H1 (cell line): Measurements from ENCODE around the gene TWIST1. TPM values are rescaled to one million over a fixed set of nuclear protein-coding genes. Genes with fewer than 3 reads are reported as not detected.

Experiments used
- BRCA1 ChIP-seq: IDR thresholded peaks from 2 replicates; pipeline ENCODE4 v1.6.1; 2012; ENCODE audit warnings: low read depth, low read length, improper control_type of control experiment
- CBX8 ChIP-seq: fragments of 300-800, 300-1000 bp; sonication (generic); IDR thresholded peaks from 2 replicates; pipeline ENCODE4 v1.7.1; 2016; ENCODE audit warnings: low read depth, low read length, borderline replicate concordance
- CHD2 ChIP-seq: IDR thresholded peaks from 2 replicates; pipeline ENCODE4 v1.6.1; 2012; ENCODE audit warnings: low read length, improper control_type of control experiment
- CHD7 ChIP-seq: fragments of 300-600 bp; sonication (generic); IDR thresholded peaks from 2 replicates; pipeline ENCODE4 v1.7.1; 2012; ENCODE audit warnings: low read length, moderate library complexity, mild to moderate bottlenecking, inconsistent platforms; ENCODE audit not compliant: insufficient replicate concordance
- CTBP2 ChIP-seq: IDR thresholded peaks from 2 replicates; pipeline ENCODE4 v1.7.0; 2011; ENCODE audit warnings: borderline replicate concordance, mild to moderate bottlenecking, moderate library complexity, mixed read lengths, low read length; ENCODE audit not compliant: insufficient read depth, insufficient read length
- HDAC6 ChIP-seq: IDR thresholded peaks from one replicate; pipeline ENCODE4 v1.7.1; 2012; ENCODE audit warnings: low read depth, mild to moderate bottlenecking, inconsistent platforms, low read length, moderate library complexity
- KDM5A ChIP-seq: fragments of 200-600 bp; IDR thresholded peaks from 2 replicates; pipeline ENCODE4 v1.7.1; 2012; ENCODE audit warnings: mild to moderate bottlenecking, low read length, inconsistent platforms, mixed read lengths
- POU5F1 ChIP-seq: IDR thresholded peaks from 2 replicates; pipeline ENCODE4 v1.6.1; 2011; ENCODE audit warnings: low read depth, mild to moderate bottlenecking, low read length, moderate library complexity
- RNF2 ChIP-seq: fragments of 200-900, 300-1000 bp; sonication (generic); IDR thresholded peaks from 2 replicates; pipeline ENCODE4 v1.7.1; 2016; ENCODE audit warnings: borderline replicate concordance, low read depth, mild to moderate bottlenecking, antibody characterized with exemption, low read length; ENCODE audit not compliant: poor library complexity, severe bottlenecking; ENCODE audit errors: missing control alignments
- SIN3A ChIP-seq, 2 experiments: IDR thresholded peaks in 1 of 2; conservative IDR thresholded peaks in 1 of 2; 2 replicates each; pipeline ENCODE4 v1.6.1; 2011 to 2012; ENCODE audit warnings: low read length in 2 of 2, improper control_type of control experiment in 1 of 2, low read depth in 1 of 2, mild to moderate bottlenecking in 1 of 2
- SIRT6 ChIP-seq: IDR thresholded peaks from one replicate; pipeline ENCODE4 v1.7.1; 2012; ENCODE audit warnings: low read length, inconsistent platforms
- TBP ChIP-seq: IDR thresholded peaks from 2 replicates; pipeline ENCODE4 v1.6.1; 2011; ENCODE audit warnings: low read depth, low read length, improper control_type of control experiment
- polyA plus RNA-seq, 7 experiments: library from polyadenylated mRNA; depleted of rRNA in 3 of 7; stranded (reverse) in 5 of 7; unstranded in 2 of 7; fragments of >200 nt in 5 of 7; fragments of 200-250 nt in 2 of 7; gene quantifications; 1 replicate in 5 of 7; 2 replicates in 1 of 7; 4 replicates in 1 of 7; pipeline versions ENCODE4 v1.2.1 to v1.2.3, GENCODE V29; 2011 to 2013; ENCODE audit warnings: missing spikeins in 2 of 7, mixed read lengths in 2 of 7
- total RNA-seq: library from RNA; stranded (reverse); fragmentation: NEBNext Ultra II Directional; extraction: Animal tissue kit (Norgen Biotek cat#: 25700); gene quantifications from 2 replicates; pipeline ENCODE4 v1.2.1, GENCODE V29; 2021

Gene TWIST1
- total and polyA plus RNA-seq, 2 of the 8 experiments (the other 6 are each of a cell fraction or from before 2014, with no cell fraction given): 0.29 to 0.52 TPM

DNA sequence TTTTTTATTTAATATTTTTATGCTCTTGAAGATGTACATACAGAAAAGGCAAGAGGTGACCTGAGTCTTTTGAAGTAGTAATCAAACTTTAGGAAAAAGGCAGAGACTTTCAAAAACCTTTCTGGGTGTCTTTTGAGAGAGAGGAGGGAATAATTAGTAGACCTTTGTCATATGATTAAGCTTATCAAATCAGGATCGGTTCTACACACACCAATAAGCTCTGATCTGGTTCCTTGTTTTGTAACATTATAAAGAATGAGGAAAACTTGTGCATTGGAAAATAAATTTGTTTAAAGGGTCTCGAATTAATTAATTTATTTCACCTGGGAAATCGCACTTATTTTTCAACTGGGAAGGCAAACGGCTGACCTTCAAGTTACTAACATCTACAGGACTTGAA lies 11.9 kb downstream of the TWIST1 start (continued):
- TF ChIP-seq CHD7 (no peak), CHD2 (no peak), CTBP2 (no peak), POU5F1 (no peak), CBX8 (no peak; the same call in 1 of the 2 replicates), SIRT6 (no peak), HDAC6 (no peak), BRCA1 (no peak), KDM5A (no peak), SIN3A (conservative IDR thresholded peaks at IDR 0.05 in 1 of 2, IDR thresholded peaks at IDR 0.05 in 1 of 2; ENCODE audit: low read depth in 1 of 2, low read length in 2 of 2) (no peak), RNF2 (no peak), TBP (no peak)
